ENCODE data around the gene COG5.
A peak's percentile ranks its signal among the peaks of the same experiment; 100 is the strongest.
"Not testable (repeated sequence)": the region's sequence is repeated elsewhere in the genome, so short reads cannot be mapped to it uniquely, and the experiment has no call there.

Gene COG5

GRCh38 chr7:107579885-107580715 is 16.4 kb upstream of the COG5 start, which contains the start of gene BCAP29:
TSS of gene BCAP29 (plus strand) at chr7:107580246. CDS start at chr7:107580773, 527 bp downstream.
- peak; percentile 63 for DNase-seq

GRCh38 chr7:107579554-107579884 is 15.8 kb upstream of the COG5 start:
- no peak for DNase-seq

GRCh38 chr7:107573537-107573936 is 9.8 kb upstream of the COG5 start:
- no peak for DNase-seq

GRCh38 chr7:107570298-107570697 is 6.6 kb upstream of the COG5 start:
- DNase-seq = no peak

- no peak for DNase-seq
Observed at GRCh38 chr7:107564553-107565298, 1.0 kb upstream of the COG5 start.

- DNase-seq = no peak
Observed at GRCh38 chr7:107563081-107563774, 492 bp downstream of the COG5 start.

- peak; percentile 13 for DNase-seq
Observed at GRCh38 chr7:107560898-107561516, 2.7 kb downstream of the COG5 start.

- no peak for DNase-seq
Observed at GRCh38 chr7:107559864-107560263, 3.9 kb downstream of the COG5 start.

GRCh38 chr7:107555893-107556292 is 7.8 kb downstream of the COG5 start:
- no peak for DNase-seq

GRCh38 chr7:107551936-107552335 is 11.8 kb downstream of the COG5 start:
- no peak for DNase-seq

GRCh38 chr7:107544848-107545591 is 18.7 kb downstream of the COG5 start:
- no peak for DNase-seq

- no peak for DNase-seq
Observed at GRCh38 chr7:107543338-107543993, 20.3 kb downstream of the COG5 start.

GRCh38 chr7:107538001-107538400 is 25.7 kb downstream of the COG5 start:
- DNase-seq = no peak

- not testable (repeated sequence) for DNase-seq
Observed at GRCh38 chr7:107537228-107537627, 26.5 kb downstream of the COG5 start.

- no peak for DNase-seq
Observed at GRCh38 chr7:107534139-107534538, 29.6 kb downstream of the COG5 start.

- DNase-seq = no peak
Observed at GRCh38 chr7:107530751-107531150, 33.0 kb downstream of the COG5 start.

GRCh38 chr7:107528461-107528860 is 35.3 kb downstream of the COG5 start:
- DNase-seq = no peak

GRCh38 chr7:107527196-107527595 is 36.5 kb downstream of the COG5 start:
- DNase-seq = no peak

GRCh38 chr7:107526672-107527071 is 37.0 kb downstream of the COG5 start:
- DNase-seq = no peak

GRCh38 chr7:107506674-107507339 is 56.9 kb downstream of the COG5 start:
- DNase-seq = no peak

- DNase-seq = no peak
Observed at GRCh38 chr7:107505997-107506673, 57.6 kb downstream of the COG5 start.
